Panc1 (cell line): ENCODE measurements around the gene KXD1.

Experiments used
- POLR2AphosphoS5 ChIP-seq: IDR thresholded peaks from 2 replicates; pipeline ENCODE4 v1.6.1; 2012; ENCODE audit warnings: mild to moderate bottlenecking, low read depth, low read length, moderate library complexity
- TF ChIP-seq, protein P1 (sequence below): fragments of 450-650 bp; IDR thresholded peaks from 2 replicates; pipeline ENCODE4 v1.5.1; 2017; ENCODE audit warnings: mild to moderate bottlenecking

DNA sequence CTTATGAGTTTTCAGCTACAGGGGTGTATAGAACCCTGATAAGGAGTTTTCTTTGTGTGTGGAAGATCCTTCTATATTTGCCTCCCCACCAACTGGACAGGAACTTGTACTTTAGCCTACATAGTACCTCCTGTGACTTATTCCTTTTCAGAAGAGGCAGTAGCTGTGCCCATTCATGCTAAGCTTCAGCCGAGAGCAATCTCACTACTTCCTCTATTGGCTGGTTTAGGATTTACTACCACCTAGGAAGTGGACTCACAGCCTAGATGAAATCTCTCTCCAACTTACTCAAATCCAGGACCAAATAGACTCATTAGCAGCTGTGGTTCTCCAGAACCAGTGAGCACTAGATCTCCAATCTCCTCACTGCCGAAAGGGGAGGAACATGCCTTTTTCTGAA is 28.6 kb downstream of the KXD1 start:
- TF ChIP-seq, protein P1, sequence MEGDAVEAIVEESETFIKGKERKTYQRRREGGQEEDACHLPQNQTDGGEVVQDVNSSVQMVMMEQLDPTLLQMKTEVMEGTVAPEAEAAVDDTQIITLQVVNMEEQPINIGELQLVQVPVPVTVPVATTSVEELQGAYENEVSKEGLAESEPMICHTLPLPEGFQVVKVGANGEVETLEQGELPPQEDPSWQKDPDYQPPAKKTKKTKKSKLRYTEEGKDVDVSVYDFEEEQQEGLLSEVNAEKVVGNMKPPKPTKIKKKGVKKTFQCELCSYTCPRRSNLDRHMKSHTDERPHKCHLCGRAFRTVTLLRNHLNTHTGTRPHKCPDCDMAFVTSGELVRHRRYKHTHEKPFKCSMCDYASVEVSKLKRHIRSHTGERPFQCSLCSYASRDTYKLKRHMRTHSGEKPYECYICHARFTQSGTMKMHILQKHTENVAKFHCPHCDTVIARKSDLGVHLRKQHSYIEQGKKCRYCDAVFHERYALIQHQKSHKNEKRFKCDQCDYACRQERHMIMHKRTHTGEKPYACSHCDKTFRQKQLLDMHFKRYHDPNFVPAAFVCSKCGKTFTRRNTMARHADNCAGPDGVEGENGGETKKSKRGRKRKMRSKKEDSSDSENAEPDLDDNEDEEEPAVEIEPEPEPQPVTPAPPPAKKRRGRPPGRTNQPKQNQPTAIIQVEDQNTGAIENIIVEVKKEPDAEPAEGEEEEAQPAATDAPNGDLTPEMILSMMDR, result no peak
- no peak for TF ChIP-seq POLR2AphosphoS5
